Muscle layer of colon (tissue), 2 donors: ENCODE measurements around the gene KREMEN1.

Experiments used
- H3K27ac ChIP-seq: one replicate; pipeline ENCODE4 v1.7.0; 2013; ENCODE audit warnings: low read depth, mild to moderate bottlenecking, low read length, moderate library complexity
- H3K27me3 ChIP-seq, 2 donors: one replicate each; pipeline ENCODE4 v1.7.0; 2013; ENCODE audit warnings: low read length in 2 of 2, mild to moderate bottlenecking in 2 of 2; ENCODE audit not compliant: insufficient read depth in 2 of 2, control insufficient read depth in 1 of 2
- H3K36me3 ChIP-seq: one replicate; pipeline ENCODE4 v1.7.0; 2013; ENCODE audit warnings: mild to moderate bottlenecking, low read length; ENCODE audit not compliant: insufficient read depth
- H3K4me1 ChIP-seq: one replicate; pipeline ENCODE4 v1.7.0; 2013; ENCODE audit warnings: mild to moderate bottlenecking, low read length; ENCODE audit not compliant: insufficient read depth
- H3K4me3 ChIP-seq, 2 donors: one replicate each; pipeline ENCODE4 v1.7.0; 2013; ENCODE audit warnings: low read length in 2 of 2, low read depth in 1 of 2, mild to moderate bottlenecking in 1 of 2, moderate library complexity in 1 of 2
- H3K9ac ChIP-seq: one replicate; pipeline ENCODE4 v1.7.0; 2013; ENCODE audit warnings: low read length
- H3K9me3 ChIP-seq: one replicate; pipeline ENCODE4 v1.7.0; 2013; ENCODE audit warnings: mild to moderate bottlenecking, low read length
- donor health status: abdominal sarcoma.
- donor health status: Adenocarcinoma of cecum.

Gene KREMEN1

GRCh38 chr22:29203488-29204454 is 130.9 kb downstream of the KREMEN1 start:
- no peaks in the 10 kb centered on the region for H3K9me3 ChIP-seq
- H3K27ac ChIP-seq: no peak overlapping the region
- H3K4me3 ChIP-seq: no peak overlapping the region
- peaks cover 9% of the 10 kb centered on the region for H3K4me1 ChIP-seq
- no peaks in the 10 kb centered on the region for H3K36me3 ChIP-seq
- H3K9ac ChIP-seq: no peak overlapping the region
- no peaks in the 10 kb centered on the region for H3K27me3 ChIP-seq

GRCh38 chr22:29204455-29205183 is 131.8 kb downstream of the KREMEN1 start:
- H3K36me3 ChIP-seq: no peaks in the 10 kb centered on the region
- H3K4me3 ChIP-seq: no peak overlapping the region
- no peak overlapping the region for H3K27ac ChIP-seq
- no peak overlapping the region for H3K9ac ChIP-seq
- H3K4me1 ChIP-seq: peaks cover 9% of the 10 kb centered on the region
- no peaks in the 10 kb centered on the region for H3K27me3 ChIP-seq
- H3K9me3 ChIP-seq: no peaks in the 10 kb centered on the region

DNA sequence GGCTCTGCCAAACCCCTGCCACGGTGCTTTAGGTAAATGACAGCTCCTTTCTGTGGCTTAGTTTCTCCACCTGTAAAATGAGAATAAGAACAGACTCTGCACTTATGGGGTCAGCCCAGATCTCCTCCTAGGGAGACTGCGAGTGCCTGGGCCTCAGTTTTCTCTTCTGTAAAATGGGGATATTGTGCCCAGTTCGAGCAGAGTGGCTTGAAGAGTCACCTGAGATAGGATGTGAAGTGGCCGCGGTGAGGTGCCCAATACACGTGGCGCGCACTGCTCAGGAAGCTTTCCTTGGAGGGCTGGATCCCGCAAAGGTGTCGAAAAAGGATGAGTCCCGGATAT is 132.4 kb downstream of the KREMEN1 start:
- Histone ChIP-seq H3K9me3 (no peaks in the 10 kb centered on the region), H3K27me3 (no peaks in the 10 kb centered on the region), H3K4me3 (peak overlapping the region in 1 of 2 donors; percentile 43), H3K36me3 (no peaks in the 10 kb centered on the region), H3K4me1 (peaks cover 9% of the 10 kb centered on the region), H3K27ac (no peak overlapping the region), H3K9ac (no peak overlapping the region)

DNA sequence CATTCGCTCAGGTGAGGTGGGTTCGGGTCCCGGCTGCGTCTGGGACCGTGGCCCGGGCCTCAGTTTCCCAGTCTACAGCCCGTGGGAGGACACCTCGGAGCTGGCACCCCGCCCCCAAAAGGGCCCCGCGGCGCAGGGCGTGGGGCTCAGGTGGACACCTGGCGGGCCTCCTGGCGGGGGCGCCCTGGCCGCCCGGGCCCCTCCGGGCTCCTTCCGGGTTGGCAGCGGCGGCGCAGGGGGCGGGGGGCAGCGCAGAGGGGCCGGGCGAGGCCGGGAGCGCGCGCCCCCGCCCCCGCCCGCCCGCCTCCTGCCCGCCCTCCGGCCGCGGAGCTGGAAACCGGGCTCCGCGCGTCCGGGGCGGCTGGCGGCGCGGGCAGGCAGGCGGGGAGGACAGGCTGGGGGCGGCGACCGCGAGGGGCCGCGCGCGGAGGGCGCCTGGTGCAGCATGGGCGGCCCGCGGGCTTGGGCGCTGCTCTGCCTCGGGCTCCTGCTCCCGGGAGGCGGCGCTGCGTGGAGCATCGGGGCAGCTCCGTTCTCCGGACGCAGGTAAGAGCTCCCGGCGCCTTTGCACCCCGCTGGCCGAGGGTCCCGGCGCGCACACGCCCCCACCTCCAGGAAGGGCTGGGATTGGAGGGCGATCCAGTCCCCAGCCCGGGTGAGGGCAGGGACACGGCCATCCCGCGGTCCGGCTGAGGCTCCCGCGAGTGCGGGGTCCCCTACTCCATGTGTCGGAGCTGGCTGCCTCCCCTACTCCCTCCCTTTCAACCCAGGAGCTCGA is 132.9 kb downstream of the KREMEN1 start, which contains the start of gene EMID1:
Gene EMID1 (plus strand): TSS at position 303 of the 778 bp plus-strand sequence. CDS start 143 bp downstream, at position 446.
- H3K27me3 ChIP-seq: no peaks in the 10 kb centered on the region
- peak within 1 kb of the TSS; percentile 61 to 65 for H3K4me3 ChIP-seq
- no peaks in the 10 kb centered on the region for H3K9me3 ChIP-seq
- H3K4me1 ChIP-seq: peaks cover 9% of the 10 kb centered on the region
- H3K9ac ChIP-seq: no peak within 1 kb of the TSS
- H3K36me3 ChIP-seq: no peaks in the 10 kb centered on the region
- H3K27ac ChIP-seq: no peak within 1 kb of the TSS

DNA sequence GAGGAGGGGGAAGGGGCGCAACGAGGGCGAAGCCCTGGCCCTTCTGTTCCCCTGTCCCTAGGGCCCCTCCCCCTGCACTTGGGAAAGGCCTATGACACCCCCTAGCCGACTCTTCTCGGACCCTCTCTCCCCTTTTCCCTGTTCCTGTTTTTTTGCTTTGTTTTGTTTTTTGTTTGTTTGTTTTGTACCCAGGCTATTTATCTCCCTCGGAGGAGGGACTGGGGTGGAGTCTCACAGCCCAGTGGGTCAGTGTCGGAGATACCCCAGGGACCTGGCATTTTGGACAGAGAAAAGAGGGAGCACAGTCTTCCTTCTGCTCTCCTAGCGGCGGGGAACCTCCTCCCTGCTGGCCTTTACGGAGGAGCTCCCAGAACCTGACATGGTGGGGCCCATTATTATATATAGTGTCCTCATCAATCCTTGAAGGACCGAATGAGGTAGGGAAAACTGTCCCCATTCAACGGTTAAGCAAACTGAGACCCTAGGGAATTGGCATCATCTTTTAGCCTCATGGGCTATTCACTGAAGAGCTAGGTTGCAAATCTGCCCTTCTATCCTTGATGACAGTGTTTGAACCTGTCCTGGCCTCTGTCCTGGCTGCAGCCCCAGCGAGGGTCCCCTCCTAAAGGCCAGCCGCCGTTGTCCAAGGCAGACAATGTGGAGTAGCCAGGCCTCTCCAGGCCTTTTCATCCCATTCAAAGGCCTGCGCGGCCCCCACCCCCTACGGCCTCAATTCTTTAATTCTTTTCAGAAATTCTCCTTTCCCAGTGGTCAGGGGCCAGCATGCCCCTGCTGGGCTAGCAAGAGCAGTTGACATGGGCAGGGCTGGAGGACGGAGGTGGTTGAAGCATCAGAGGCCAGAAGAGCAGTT is 133.8 kb downstream of the KREMEN1 start:
- Histone ChIP-seq H3K4me3 (peak overlapping the region; percentile 61 to 65), H3K27ac (no peak overlapping the region), H3K27me3 (no peaks in the 10 kb centered on the region), H3K36me3 (no peaks in the 10 kb centered on the region), H3K4me1 (peaks cover 9% of the 10 kb centered on the region), H3K9ac (no peak overlapping the region), H3K9me3 (no peaks in the 10 kb centered on the region)

GRCh38 chr22:29207243-29207550 is 134.4 kb downstream of the KREMEN1 start:
- H3K4me3 ChIP-seq: no peak overlapping the region
- no peak overlapping the region for H3K9ac ChIP-seq
- H3K27me3 ChIP-seq: no peaks in the 10 kb centered on the region
- no peaks in the 10 kb centered on the region for H3K9me3 ChIP-seq
- H3K4me1 ChIP-seq: peaks cover 9% of the 10 kb centered on the region
- H3K36me3 ChIP-seq: no peaks in the 10 kb centered on the region
- no peak overlapping the region for H3K27ac ChIP-seq

GRCh38 chr22:29207562-29208501 is 135.0 kb downstream of the KREMEN1 start:
- Histone ChIP-seq H3K4me1 (peaks cover 9% of the 10 kb centered on the region), H3K9ac (no peak overlapping the region), H3K4me3 (no peak overlapping the region), H3K27me3 (no peaks in the 10 kb centered on the region), H3K36me3 (no peaks in the 10 kb centered on the region), H3K9me3 (no peaks in the 10 kb centered on the region), H3K27ac (no peak overlapping the region)

GRCh38 chr22:29208502-29208862 is 135.6 kb downstream of the KREMEN1 start:
- peaks cover 9% of the 10 kb centered on the region for H3K4me1 ChIP-seq
- H3K4me3 ChIP-seq: no peak overlapping the region
- no peaks in the 10 kb centered on the region for H3K36me3 ChIP-seq
- H3K27me3 ChIP-seq: no peaks in the 10 kb centered on the region
- no peak overlapping the region for H3K9ac ChIP-seq
- H3K27ac ChIP-seq: no peak overlapping the region
- H3K9me3 ChIP-seq: no peaks in the 10 kb centered on the region

DNA sequence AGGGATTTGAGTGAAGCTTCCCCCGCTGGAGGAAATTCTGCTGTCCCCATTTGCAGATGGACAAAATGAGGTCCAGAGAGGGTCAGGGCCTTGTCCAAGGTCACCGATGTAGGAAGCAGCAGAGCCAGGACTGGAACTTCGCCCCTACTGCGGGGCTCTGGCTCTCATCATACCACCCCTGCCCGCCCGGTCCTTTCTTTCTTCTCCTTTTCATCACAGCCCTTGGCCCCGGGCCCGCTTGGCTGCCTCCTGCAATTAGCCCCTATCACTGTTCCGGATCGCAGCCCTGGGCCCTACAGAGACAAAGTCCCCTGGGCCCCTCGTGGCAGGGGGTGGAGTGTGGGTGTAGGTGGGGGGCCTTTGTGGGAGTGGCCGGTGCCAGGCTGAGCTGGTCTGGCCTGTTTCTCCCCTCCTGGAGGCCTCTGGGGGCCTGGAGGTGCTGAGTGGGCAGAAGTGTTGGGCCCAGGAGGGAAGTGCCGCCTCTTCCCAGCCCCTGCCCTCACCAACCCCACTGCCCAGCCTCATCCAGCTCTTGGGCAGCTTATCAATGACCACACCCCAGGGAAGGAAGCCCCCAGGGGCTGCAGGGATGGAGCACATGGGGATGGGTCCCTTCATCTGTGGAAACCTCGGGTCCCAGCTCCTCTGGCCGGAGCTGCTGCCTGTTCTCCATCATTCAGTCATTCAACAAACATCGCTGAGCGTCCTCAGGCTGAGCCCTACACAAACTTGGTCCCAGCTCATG is 136.2 kb downstream of the KREMEN1 start:
- Histone ChIP-seq H3K27me3 (no peaks in the 10 kb centered on the region), H3K9me3 (no peaks in the 10 kb centered on the region), H3K9ac (no peak overlapping the region), H3K27ac (no peak overlapping the region), H3K4me1 (peaks cover 9% of the 10 kb centered on the region), H3K4me3 (no peak overlapping the region), H3K36me3 (no peaks in the 10 kb centered on the region)

DNA sequence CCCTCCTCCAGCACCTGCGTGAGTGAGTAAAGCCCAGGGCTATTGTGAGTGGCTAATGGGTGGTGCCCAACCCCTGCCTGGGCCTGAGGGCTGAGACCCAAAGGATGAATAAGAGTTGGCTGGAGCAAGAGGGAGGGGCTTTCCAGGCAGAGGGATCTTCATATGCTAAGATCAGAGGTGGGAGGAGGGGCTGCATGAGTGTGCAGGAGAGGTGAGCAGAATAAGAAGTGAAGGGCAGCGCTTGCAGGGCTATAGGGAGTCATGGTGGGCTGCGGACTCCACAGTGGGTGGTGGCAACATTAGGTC is 136.7 kb downstream of the KREMEN1 start:
- no peaks in the 10 kb centered on the region for H3K9me3 ChIP-seq
- no peak overlapping the region for H3K27ac ChIP-seq
- H3K36me3 ChIP-seq: no peaks in the 10 kb centered on the region
- H3K4me1 ChIP-seq: peaks cover 9% of the 10 kb centered on the region
- no peaks in the 10 kb centered on the region for H3K27me3 ChIP-seq
- no peak overlapping the region for H3K4me3 ChIP-seq
- H3K9ac ChIP-seq: no peak overlapping the region
